ENCODE measurements around the gene UGCG.
A peak's percentile ranks its signal among the peaks of the same experiment; 100 is the strongest.

DNA sequence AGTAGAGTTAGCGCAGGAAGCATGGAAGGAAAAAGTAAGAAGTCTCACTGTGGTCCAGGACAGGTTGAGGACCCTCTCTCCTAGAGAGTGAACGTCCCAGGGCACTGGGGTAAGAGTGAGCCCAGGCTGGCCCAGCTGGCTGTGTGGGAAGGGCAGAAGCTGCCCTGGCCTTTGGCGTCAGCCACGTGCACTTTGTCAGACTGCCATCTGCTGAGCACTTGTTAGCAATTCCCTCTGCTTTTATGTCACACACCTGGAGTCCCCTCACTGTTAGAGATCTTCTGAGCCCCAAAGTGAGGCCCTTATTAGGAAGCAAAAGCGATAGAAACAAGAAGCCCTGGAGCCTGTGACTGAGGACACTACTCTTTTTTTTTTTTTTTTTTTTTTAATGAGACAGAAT is 79.1 kb downstream of the UGCG start:
- TF ChIP-seq, protein P1, sequence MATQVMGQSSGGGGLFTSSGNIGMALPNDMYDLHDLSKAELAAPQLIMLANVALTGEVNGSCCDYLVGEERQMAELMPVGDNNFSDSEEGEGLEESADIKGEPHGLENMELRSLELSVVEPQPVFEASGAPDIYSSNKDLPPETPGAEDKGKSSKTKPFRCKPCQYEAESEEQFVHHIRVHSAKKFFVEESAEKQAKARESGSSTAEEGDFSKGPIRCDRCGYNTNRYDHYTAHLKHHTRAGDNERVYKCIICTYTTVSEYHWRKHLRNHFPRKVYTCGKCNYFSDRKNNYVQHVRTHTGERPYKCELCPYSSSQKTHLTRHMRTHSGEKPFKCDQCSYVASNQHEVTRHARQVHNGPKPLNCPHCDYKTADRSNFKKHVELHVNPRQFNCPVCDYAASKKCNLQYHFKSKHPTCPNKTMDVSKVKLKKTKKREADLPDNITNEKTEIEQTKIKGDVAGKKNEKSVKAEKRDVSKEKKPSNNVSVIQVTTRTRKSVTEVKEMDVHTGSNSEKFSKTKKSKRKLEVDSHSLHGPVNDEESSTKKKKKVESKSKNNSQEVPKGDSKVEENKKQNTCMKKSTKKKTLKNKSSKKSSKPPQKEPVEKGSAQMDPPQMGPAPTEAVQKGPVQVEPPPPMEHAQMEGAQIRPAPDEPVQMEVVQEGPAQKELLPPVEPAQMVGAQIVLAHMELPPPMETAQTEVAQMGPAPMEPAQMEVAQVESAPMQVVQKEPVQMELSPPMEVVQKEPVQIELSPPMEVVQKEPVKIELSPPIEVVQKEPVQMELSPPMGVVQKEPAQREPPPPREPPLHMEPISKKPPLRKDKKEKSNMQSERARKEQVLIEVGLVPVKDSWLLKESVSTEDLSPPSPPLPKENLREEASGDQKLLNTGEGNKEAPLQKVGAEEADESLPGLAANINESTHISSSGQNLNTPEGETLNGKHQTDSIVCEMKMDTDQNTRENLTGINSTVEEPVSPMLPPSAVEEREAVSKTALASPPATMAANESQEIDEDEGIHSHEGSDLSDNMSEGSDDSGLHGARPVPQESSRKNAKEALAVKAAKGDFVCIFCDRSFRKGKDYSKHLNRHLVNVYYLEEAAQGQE (IDR thresholded peaks at IDR 0.05; ENCODE audit: low read depth), result no peak
- TF ChIP-seq FOXM1 (IDR thresholded peaks at IDR 0.05; ENCODE audit: borderline replicate concordance, low read depth), result no peak
- TF ChIP-seq TCF12 (IDR thresholded peaks at IDR 0.05; ENCODE audit: low read depth), result no peak
- no peak for TF ChIP-seq YY1 (IDR thresholded peaks at IDR 0.05; ENCODE audit: low read depth)
- no peak for TF ChIP-seq CEBPB (IDR thresholded peaks at IDR 0.05)
- TF ChIP-seq, protein P2, sequence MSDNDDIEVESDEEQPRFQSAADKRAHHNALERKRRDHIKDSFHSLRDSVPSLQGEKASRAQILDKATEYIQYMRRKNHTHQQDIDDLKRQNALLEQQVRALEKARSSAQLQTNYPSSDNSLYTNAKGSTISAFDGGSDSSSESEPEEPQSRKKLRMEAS (IDR thresholded peaks at IDR 0.05), result no peak
- peak; percentile 70 for TF ChIP-seq RAD21 (IDR thresholded peaks at IDR 0.05; ENCODE audit: low read depth)
- TF ChIP-seq EP300 (IDR thresholded peaks at IDR 0.05; ENCODE audit: borderline replicate concordance), result no peak
- no peak for TF ChIP-seq TAF1 (IDR thresholded peaks at IDR 0.05; ENCODE audit: low read depth)
- no peak for TF ChIP-seq ZBTB7A (IDR thresholded peaks at IDR 0.05; ENCODE audit: low read depth)
- TF ChIP-seq, protein P3, sequence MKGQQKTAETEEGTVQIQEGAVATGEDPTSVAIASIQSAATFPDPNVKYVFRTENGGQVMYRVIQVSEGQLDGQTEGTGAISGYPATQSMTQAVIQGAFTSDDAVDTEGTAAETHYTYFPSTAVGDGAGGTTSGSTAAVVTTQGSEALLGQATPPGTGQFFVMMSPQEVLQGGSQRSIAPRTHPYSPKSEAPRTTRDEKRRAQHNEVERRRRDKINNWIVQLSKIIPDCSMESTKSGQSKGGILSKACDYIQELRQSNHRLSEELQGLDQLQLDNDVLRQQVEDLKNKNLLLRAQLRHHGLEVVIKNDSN (IDR thresholded peaks at IDR 0.05), result no peak
- TF ChIP-seq TEAD4 (IDR thresholded peaks at IDR 0.05), result no peak
